GM21737 (cell line): ENCODE measurements around the gene COPS4.
"Not testable (repeated sequence)": the region's sequence is repeated elsewhere in the genome, so short reads cannot be mapped to it uniquely, and the experiment has no call there.

Experiments used
- ATAC-seq: cut with Tn5 transposase; IDR thresholded peaks from one replicate; pipeline ENCODE4 v1.9.1; 2021; ENCODE audit warnings: mild to moderate bottlenecking, moderate library complexity; ENCODE audit not compliant: unreplicated experiment

COPS4 gene

DNA sequence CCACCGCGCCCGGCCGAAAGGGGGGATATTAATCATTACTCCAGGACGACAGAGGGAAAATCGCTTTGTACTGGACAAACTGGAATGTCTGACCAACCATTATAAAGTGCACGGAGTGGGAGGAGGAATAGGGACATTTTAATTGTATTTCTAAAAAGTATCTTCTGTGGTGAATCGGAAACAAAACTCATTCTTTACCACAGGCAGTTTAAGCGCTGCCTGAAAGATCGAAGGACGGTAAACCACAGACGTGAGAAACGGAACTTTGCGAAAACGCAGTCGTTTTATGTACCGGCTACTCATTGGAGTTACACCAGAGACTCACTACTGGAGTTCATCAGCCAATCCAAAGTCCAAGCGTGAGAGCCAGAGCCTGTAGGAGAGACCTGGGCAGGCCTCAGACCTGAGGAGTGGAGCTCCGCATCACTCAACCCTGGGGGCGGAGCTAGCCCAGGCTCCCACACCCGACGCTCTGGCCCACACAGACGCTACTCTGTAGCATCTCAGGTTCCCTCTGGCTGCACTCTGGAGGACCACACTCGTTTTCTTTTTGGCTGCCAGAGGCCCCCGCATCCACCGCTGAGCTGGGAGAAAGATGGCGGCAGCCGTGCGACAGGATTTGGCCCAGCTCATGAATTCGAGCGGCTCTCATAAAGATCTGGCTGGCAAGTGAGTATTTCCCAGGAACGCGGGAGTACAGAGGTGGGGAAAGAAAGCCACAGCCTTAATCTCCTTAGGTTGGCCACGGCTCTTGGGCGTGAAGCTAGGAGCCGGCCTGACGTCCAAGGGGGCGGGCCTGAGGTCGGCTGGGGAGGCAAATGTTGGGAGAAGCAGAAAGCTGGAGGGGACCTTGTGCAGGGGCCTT is at the start of gene COPS4:
Gene COPS4 (plus strand): TSS at position 554 of the 865 bp plus-strand sequence. CDS start 42 bp downstream, at position 596.
- peak; percentile 99 for ATAC-seq

DNA sequence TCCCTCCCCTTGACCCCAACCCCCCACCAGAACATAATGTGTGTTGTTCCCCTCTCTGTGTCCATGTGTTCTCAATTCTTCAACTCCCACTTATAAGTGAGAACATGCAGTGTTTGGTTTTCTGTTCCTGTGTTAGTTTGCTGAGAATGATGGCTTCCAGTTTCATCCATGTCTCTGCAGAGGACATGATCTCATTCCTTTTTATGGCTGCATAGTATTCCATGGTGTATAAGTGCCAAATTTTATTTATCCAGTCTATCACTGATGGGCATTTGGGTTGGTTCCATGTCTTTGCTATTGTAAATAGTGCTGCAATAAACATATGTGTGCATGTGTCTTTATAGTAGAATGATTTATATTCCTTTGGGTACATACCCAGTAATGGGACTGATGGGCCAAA is 47.5 kb upstream of the COPS4 start:
- ATAC-seq = not testable (repeated sequence)

DNA sequence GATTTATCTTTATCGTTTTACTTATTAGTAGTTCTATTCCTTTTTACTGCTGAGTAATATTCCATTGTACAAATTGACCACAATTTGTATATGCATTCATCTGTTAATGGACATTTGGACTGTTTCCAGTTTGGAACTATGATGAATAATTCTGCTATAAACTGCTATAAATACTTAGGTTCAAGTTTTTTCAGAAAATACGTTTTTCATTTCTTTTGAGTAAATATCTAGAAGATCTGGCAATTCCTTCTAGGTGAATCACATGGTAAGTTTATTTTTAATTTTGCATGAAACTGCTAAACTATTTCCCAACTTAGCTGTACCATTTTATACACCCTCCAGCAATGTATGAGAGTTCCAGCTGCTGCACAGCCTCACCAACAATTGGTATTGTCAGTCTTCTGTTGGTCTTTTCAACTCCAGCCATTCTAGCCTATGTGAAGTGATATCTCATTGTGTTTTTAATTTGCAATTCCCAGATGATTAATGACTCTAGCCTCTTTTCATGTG is 46.6 kb upstream of the COPS4 start:
- no peak for ATAC-seq

DNA sequence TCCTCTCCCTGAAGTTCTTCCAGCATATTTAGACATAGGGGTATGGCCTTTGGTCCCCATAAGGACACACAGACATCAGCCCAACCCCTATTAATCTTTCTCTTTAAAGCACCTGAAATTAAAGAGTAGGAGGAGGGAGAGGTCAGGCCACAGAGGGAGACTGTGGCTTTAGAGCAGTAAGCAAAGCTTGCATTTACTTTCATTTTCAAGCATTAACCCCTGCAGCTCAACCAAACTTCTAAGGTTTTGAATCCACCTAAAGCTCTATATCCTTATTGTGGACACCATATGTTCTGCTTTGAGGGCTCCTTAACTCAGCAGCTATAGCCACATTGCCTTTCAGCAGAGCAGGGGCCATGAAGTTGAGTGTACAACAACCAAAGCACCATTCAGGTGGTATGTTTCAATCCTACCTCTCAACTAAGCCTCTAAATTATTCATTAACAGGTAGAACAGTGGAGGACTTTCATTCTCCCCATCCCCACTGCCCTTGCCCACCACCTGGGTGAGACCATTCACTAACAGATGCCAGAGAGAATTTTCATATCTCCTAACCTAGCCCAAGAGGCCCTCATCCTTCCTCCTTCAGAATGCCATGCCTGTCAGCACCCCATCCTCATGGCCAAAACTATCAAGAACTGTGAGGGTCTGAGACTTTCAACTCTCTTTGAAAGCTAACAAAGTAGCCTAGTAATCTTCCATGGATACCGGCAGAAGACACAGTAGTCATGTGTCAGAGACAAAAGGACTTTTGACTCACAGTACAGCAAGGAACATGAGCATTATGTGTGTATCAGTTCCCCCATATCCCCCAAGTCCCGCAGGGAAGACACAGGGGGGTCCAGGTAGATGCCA is 45.2 kb upstream of the COPS4 start:
- peak; percentile 91 for ATAC-seq

DNA sequence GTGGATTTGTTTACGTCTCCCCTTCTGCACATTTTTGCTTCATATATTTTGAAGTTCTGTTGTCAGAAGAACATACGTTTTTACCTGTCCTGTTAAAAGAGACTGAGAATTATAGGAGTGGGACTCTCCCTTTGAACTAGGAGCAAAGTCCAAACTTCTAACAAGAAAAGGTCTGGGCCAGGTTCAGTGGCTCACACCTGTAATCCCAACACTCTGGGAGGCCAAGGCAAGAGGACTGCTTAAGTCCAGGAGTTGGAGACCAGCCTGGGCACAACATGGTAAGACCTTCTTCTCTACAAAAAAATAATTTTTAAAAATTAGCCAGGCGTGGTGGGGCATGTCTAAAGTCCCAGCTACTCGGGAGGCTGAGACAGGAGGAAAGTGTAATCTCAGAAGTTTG is 40.1 kb upstream of the COPS4 start:
- no peak for ATAC-seq

DNA sequence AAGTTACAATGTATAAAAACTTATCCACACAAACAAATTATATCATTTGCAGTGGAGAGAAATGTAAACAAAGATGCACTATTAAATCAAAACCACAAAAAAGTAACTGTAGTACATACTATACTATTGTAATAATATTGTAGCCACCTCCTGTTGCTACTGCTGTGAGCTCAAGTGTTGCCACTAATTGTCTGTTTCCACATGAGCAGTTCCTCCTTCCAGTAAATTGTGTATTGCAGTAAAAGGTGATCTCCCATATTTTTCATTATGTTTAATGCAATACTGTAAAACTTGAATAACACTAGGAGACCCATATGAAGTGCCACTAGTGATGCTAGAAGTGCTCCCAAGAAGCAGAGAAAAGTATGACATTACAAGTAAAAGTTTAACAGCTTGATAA is 36.1 kb upstream of the COPS4 start:
- ATAC-seq = no peak

DNA sequence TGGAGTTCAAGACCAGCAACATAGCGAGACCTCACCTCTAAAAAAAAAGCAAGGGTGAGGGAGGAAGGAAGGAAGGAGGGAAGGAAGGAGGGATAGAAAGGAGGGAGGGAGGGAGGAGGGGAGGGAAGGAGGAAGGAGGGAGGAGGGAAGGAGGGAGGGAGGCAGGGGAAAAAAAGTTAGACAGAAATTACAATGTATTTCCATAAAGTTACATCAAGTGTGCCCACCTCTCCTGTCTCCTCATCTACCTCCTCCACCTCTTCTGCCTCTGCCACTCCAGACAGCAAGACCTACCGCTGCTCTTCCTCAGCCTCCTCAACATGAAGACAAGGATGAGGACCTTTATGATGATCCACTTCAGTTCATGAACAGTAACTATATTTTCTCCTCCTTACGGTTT is 32.7 kb upstream of the COPS4 start:
- ATAC-seq = no peak

DNA sequence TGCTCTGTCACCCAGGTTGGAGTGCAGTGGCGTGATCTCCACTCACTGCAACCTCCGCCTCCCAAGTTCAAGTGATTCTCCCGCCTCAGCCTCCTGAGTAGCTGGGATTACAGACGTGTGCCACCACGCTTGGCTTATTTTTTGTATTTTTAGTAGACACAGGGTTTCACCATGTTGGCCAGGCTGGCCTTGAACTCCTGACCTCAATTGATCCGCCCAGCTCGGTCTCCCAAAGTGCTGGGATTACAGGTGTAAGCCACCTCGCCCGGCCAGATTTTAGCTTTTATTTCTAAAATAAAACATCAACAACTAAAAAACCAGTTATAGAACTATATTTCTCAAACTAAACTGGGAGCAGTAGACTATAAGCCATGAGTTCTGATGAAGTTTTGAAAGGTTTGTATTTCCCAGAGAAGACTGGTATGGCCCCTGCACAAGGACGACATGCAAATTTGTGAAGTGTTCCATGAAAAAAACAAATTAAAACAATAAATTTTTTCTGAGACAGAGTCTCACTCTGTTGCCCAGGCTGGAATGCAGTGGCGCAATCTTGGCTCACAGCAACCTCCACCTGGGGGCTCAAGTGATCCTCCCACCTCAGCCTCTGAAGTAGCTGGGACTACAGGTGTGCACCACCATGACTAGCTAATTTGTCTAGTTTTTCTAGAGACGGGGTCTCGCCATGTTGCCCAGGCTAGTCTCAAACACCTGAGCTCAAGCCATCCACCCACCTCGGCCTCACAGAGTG is 31.8 kb upstream of the COPS4 start:
- not testable (repeated sequence) for ATAC-seq

DNA sequence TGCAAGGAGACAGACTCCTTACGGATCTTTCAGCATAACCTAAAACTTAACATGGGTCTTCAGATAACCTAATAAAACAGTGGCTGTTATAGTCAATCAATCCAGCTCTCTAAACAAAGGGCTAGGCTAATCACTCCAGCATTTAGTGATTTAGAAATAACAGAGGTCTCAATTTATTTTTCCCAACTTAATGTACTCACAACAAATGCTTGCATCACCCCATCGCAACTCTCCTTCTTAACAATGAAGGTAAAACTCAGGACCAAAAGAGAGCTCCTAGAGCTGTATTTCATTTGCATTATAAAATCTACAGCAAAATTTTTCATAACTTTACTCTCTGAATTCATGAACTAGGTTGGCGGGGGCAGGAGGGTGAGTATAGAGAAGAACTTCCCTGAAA is 25.5 kb upstream of the COPS4 start:
- ATAC-seq = no peak

DNA sequence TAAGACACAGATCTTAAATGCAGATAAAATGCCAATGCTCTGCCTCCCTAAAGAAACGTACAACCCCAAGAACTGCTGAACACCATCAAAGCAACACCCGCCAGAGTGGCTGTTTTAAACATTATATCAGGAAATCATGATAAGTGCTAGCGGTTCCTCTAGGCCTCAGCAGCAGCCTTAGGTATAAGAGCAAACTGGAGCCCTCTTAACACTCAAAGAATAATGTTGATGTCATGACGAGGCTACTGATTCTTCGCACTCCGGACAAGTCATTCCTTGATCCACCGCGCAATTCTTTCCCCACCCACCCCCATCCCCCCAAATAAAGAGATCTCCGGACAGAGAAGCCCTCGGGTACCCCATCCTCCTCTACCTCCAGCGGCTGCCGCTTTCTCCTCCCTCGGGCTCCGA is 24.9 kb upstream of the COPS4 start:
- ATAC-seq = no peak

DNA sequence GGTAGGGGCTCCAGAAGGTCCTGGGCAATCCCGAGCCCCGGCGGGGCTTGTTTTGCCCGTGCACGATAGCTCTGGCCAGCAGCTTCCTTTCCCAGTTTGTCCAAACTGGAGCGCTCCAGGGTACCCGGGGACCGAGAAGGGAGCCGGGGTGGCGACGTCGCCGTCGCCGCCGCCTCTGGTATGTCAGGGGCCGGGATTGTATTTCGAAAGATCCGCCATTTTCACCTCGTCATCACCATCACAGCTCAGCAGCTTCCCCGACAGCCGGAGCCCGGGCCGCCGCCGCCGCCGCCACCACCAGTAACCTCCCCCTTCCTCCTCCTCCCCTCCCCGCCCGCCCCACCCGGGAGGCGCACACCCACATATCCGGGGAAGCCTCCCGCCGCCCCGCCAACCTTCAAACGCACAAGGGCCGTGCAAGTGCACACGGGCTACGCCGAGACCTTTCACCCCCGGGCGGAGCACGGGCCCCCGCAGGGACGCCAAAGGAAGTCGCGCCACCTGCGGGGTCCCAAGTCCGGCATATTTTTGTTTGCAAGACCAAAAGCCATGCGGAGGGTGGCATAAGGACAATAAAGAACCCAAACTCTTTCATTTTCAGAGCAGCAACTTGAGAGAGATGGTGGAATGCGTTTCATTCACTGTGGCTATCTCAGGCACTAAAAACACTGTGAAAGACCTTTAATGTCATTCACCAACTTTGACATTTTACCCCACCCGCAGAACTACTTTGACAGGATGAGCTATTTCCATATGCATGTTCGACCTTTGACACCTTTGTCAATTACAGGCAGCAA is 24.3 kb upstream of the COPS4 start, which contains the start of gene LIN54:
Gene LIN54 (minus strand): TSS at position 302 of the 797 bp plus-strand sequence. CDS start 25,979 bp downstream, outside the sequence.
- peak; percentile 48 for ATAC-seq

DNA sequence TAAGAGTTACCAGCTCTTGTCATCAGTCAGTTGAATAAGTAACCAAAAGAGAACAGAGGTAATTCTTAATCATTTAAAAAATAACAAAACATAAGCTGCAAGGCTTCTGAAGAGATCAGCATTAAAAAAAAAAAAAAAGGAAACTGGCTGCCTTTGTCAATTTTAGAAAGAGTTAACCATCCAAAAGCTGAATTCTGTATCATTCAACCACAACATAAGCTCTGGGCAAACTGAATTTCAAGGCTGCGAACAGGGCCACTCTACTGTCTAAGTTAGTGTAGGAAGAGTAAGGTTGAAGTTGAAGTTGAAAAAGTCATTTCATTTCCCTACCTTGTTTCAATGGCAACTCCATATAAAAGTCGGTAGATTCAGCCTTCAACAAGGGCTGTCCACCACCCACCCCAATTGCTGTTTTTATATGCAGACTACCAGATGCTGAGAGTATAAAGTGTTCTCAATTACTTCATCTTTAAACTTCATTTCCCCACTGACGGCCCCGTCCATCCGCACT is 23.2 kb upstream of the COPS4 start:
- peak; percentile 2 for ATAC-seq

DNA sequence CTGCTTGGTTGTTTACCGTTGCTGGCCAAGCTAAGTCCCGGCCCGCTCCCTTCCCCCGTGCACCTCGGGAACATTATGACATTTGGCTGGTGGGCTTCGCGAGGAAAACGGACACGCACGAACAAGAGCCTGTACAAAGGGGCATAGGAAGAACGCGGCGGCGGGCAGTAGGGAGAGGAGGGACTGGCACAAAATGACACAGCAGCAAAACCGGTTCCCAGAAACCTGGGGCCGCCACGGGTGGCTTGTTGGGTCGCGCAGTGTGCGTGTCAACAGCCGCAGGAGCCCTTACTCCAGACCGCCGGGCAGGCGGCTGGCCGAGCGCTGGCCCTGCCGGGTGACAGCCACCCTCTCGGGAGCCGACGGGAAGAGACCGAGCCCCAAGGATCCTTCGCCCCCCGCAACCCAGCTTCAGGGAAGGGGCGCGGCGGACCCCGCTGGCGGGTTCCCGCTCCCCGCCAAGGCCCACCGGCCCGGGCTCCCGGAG is 22.7 kb upstream of the COPS4 start:
- ATAC-seq = peak; percentile 6

DNA sequence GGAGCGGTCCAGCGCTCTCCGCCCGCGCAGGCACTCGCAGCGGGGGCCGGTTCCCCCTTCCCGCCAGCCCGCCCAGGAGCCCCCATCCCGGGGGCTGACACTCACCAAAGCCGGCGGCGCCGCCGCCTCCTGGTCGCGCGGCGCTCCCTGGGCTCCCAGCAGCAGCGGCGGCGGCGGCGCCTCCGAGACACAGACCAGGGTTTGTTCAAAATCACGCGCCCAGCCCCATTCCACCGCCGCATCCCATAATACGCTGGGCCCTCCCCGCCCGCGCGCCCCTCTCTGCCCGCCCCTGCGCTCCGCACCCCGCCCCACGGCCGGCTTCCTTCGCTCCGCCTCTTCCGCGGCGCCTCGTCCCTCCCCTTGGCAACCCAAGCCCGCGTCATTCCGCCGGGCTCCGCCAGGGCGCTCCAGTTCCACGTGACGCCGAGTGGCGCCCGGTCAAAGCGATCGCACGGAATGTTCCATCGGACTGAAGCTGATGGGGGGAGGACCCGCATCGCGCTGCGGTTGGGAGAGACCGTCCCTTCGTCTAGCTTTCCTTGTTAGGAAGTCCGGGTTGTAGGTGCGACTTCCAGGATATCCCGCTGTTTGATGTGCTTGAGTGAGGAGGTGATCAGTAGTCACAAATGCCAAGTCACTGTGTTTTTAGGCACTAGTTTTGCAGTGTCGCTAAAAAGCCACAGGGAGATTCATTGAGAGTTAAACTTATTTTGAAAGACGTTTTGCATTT is 22.1 kb upstream of the COPS4 start:
- ATAC-seq = peak; percentile 86

DNA sequence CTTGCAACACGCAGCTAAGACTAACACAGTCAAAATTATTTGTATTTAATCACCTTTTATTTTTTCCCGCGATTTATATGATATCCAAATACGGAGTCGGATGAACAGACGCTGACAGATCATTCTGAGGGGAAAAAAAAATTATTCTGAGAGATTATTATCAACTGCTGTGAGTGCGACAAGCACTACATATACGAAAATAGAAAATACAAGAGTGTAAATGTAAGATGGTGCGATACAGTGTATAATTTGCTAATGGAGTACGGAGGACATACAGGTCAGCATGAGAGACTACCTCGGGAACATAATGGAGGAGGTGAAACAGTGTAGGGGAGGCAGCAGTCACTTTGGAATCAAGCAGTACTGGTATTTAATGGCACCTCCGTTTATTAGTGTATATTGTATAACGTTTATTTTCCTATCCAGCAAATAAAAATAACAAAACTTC is 21.5 kb upstream of the COPS4 start:
- no peak for ATAC-seq

DNA sequence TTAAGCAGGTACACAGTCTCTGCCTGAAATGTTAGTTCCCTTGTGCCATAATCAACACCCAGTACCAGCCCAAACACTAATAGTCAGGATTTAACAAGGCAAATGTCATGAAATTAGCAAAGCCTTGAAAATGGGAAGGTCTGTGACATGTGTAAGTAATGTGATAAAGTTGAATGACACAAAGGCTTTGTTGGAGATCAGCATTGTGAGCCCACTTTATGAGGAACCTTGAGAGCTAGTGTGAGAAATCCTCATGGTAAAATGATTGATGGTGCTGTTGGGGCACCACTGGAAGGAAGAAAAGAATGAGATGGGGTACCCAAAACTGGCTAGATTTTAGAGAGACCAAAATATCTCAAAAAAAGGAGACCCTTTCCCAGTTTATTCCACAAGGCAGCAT is 21.1 kb upstream of the COPS4 start:
- ATAC-seq = no peak

DNA sequence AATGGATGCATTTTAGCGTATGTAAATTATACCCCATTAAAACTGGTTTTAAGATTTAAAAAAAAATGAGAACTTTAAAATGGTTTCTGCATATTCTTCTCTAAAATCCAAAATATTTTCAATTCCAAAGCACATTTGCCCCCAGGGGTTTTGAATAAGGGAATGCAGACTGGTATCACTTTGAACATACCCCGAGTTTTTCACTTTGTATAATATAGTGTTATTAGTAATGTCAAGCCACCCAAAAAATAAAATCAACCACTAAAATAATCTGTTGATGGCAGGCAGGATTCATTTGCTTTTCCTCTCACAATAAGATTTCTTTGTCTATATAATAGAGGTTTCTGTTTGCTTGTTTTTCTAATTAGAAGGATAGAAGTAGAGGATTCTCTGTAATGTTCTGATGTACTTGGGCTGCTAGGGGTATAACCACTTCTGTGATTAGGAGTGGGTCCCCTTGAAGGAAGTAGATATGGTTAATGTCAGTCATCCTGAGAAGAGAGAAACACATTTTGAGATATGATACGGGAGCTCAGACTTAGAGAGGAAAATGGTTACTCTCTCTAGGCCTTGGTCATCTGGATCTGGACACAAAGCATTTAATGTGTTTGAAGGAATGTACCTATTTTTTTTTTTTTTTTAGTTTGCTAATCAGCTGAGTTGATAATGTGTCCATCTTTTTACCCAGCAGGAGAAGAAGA is 15.0 kb upstream of the COPS4 start:
- no peak for ATAC-seq

DNA sequence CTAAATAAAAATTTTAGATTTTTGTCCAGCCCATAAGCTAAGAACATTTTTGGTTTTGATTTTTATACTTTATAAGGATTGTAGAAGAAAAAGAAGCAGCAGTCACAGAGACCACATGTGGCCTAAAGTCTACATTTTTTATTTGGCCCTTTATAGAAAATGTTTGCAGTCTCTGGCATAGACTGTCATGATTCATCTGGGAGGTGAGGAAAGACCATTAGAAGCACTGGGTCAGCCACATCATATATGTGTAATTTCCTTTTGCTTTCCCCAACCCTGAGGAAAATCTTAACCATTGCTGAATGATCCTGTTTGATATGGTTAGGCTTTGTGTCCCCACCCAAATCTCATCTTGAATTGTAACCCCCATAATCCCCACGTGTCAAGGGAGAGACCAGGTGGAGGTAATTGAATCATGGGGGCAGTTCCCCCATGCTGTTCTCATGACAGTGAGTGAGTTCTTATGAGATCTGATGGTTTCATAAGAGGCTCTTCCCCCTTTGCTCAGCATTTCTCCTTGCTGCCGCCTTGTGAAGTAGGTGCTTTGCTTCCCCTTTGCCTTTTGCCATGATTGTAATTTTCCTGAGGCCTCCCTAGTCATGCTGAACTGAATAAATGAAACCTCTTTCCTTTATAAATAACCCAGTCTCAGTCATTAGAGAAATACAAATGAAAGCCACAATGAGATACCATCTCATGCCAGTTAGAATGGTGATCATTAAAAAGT is 12.1 kb upstream of the COPS4 start:
- ATAC-seq = no peak
